ENCODE data around the gene SYCP1.
"Not testable (repeated sequence)": the region's sequence is repeated elsewhere in the genome, so short reads cannot be mapped to it uniquely, and the experiment has no call there.

The SYCP1 gene, protein sequence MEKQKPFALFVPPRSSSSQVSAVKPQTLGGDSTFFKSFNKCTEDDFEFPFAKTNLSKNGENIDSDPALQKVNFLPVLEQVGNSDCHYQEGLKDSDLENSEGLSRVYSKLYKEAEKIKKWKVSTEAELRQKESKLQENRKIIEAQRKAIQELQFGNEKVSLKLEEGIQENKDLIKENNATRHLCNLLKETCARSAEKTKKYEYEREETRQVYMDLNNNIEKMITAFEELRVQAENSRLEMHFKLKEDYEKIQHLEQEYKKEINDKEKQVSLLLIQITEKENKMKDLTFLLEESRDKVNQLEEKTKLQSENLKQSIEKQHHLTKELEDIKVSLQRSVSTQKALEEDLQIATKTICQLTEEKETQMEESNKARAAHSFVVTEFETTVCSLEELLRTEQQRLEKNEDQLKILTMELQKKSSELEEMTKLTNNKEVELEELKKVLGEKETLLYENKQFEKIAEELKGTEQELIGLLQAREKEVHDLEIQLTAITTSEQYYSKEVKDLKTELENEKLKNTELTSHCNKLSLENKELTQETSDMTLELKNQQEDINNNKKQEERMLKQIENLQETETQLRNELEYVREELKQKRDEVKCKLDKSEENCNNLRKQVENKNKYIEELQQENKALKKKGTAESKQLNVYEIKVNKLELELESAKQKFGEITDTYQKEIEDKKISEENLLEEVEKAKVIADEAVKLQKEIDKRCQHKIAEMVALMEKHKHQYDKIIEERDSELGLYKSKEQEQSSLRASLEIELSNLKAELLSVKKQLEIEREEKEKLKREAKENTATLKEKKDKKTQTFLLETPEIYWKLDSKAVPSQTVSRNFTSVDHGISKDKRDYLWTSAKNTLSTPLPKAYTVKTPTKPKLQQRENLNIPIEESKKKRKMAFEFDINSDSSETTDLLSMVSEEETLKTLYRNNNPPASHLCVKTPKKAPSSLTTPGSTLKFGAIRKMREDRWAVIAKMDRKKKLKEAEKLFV

GRCh38 chr1:114854693-114855320, at the start of gene SYCP1:
Gene SYCP1, plus strand, starts transcription at chr1:114854863. Its CDS starts 602 bp downstream, at chr1:114855465.
- peaks cover 6% of the 10 kb centered on the region; the same call in 1 of the 2 replicates for H3K27me3 ChIP-seq (ENCODE audit: low read depth)
- no peaks in the 10 kb centered on the region for H3K9me3 ChIP-seq
- in situ Hi-C loops (cut with MboI; ENCODE audit: low sequenced_read_pairs) = loop anchor here (25.0 kb wide), 1 partner anchor 107 kb away; no protein-coding TSS in a partner anchor
- no peak for DNase-seq (ENCODE audit: low spot score in 2 of 2)
- H3K36me3 ChIP-seq (replicated peaks) = no peaks in the 10 kb centered on the region
- H3K4me3 ChIP-seq = no peak within 1 kb of the TSS
- no peaks in the 10 kb centered on the region for H3K4me1 ChIP-seq

DNA sequence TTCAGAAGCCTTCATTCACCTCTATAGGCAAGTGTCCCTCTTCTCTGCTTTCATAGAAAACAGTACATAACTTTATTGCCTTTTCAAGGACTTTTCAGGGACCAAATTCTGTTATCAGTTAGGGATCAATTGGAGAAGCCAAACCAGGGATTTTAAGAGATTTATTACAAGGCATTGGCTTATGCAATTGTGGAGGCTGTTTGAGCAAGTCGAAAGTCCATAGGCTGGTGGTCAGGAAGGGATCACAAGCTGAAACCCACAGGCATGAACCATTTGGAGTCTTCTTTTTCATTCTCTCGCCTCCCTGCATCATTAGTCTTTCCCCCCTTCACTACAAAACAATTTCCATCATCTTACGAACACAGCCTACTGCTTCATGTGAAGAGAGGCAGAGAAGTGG, 34.8 kb upstream of the SYCP1 start:
- Histone ChIP-seq H3K4me3 (no peak overlapping the region), H3K4me1 (no peaks in the 10 kb centered on the region), H3K27me3 (ENCODE audit: low read depth) (no peaks in the 10 kb centered on the region; the same call in 1 of the 2 replicates), H3K36me3 (replicated peaks) (no peaks in the 10 kb centered on the region), H3K9me3 (no peaks in the 10 kb centered on the region)
- DNase-seq (ENCODE audit: low spot score in 2 of 2) = no peak
- in situ Hi-C loops (cut with MboI; ENCODE audit: low sequenced_read_pairs) = no loop called here

DNA sequence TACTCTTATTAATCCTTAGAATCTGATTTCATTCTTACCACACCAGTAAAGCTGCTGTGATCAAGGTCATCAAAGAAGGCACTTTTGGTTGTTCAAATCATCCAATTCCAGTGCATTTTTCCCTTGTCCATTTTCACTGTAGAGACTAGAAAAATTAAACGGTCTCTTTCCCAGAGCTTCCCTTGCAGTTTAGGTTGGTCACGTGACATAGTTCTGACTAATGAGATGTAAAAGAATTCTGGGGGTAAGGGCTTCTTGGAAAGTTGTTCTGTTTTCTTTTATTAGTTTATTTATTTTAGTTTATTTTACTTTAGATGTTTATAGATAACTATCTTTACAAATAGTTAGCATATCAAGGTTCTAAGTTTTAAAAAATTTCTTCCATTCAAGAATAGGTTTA, 34.3 kb upstream of the SYCP1 start:
- DNase-seq (ENCODE audit: low spot score in 2 of 2) = no peak
- in situ Hi-C loops (cut with MboI; ENCODE audit: low sequenced_read_pairs) = no loop called here

GRCh38 chr1:114821978-114822377, 32.7 kb upstream of the SYCP1 start:
- Histone ChIP-seq H3K9me3 (no peaks in the 10 kb centered on the region), H3K4me1 (no peaks in the 10 kb centered on the region), H3K27me3 (ENCODE audit: low read depth) (no peaks in the 10 kb centered on the region; the same call in 1 of the 2 replicates), H3K4me3 (no peak overlapping the region), H3K36me3 (replicated peaks) (no peaks in the 10 kb centered on the region)
- DNase-seq (ENCODE audit: low spot score in 2 of 2) = no peak
- in situ Hi-C loops (cut with MboI; ENCODE audit: low sequenced_read_pairs) = no loop called here

More for the DNA sequence above, 34.3 kb upstream of the SYCP1 start:
- Histone ChIP-seq H3K27me3 (ENCODE audit: low read depth) (no peaks in the 10 kb centered on the region; the same call in 1 of the 2 replicates), H3K36me3 (replicated peaks) (no peaks in the 10 kb centered on the region), H3K4me1 (no peaks in the 10 kb centered on the region), H3K9me3 (no peaks in the 10 kb centered on the region), H3K4me3 (no peak overlapping the region)

- in situ Hi-C loops (cut with MboI; ENCODE audit: low sequenced_read_pairs) = no loop called here
- H3K9me3 ChIP-seq = no peaks in the 10 kb centered on the region
- no peak overlapping the region for H3K4me3 ChIP-seq
- no peaks in the 10 kb centered on the region for H3K36me3 ChIP-seq (replicated peaks)
- DNase-seq (ENCODE audit: low spot score in 2 of 2) = no peak
- H3K27me3 ChIP-seq (ENCODE audit: low read depth) = no peaks in the 10 kb centered on the region
- no peaks in the 10 kb centered on the region for H3K4me1 ChIP-seq
Measured at GRCh38 chr1:114828251-114828650, 26.4 kb upstream of the SYCP1 start.

DNA sequence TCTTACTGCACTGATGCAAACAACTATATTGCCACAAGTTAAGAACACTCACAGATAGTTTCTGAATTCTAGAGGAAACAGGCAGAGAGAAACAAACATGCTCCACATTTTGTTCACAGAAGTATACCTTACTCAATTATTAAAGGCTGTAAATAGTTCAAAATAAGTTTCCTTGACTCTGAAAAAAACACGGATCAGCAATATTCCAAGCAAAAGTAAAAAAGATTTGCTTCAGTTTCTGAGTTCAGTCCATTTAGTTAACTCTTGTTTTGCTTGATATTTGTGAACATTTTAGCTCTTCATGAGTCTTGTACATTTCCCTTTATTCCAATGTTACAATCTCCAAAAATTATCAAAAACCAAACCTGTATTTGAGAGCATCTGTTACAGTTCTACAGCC, 24.6 kb upstream of the SYCP1 start:
- H3K27me3 ChIP-seq (ENCODE audit: low read depth); DNase-seq (ENCODE audit: low spot score in 2 of 2); in situ Hi-C loops (cut with MboI; ENCODE audit: low sequenced_read_pairs): not testable (repeated sequence)

GRCh38 chr1:114831276-114831994, 23.2 kb upstream of the SYCP1 start:
- in situ Hi-C loops (cut with MboI; ENCODE audit: low sequenced_read_pairs) = no loop called here
- Histone ChIP-seq H3K27me3 (ENCODE audit: low read depth) (0 out of 2 replicates have a peak, but pooled peaks cover 2% of the 10 kb centered on the region), H3K36me3 (replicated peaks) (no peaks in the 10 kb centered on the region), H3K4me1 (no peaks in the 10 kb centered on the region), H3K9me3 (no peaks in the 10 kb centered on the region), H3K4me3 (no peak overlapping the region)
- peak in 1 of 2 experiments; percentile 13 for DNase-seq (ENCODE audit: low spot score in 2 of 2)

More for the DNA sequence above, 24.6 kb upstream of the SYCP1 start:
- not testable (repeated sequence) for H3K36me3 ChIP-seq (replicated peaks); H3K4me3 ChIP-seq; H3K4me1 ChIP-seq; H3K9me3 ChIP-seq

DNA sequence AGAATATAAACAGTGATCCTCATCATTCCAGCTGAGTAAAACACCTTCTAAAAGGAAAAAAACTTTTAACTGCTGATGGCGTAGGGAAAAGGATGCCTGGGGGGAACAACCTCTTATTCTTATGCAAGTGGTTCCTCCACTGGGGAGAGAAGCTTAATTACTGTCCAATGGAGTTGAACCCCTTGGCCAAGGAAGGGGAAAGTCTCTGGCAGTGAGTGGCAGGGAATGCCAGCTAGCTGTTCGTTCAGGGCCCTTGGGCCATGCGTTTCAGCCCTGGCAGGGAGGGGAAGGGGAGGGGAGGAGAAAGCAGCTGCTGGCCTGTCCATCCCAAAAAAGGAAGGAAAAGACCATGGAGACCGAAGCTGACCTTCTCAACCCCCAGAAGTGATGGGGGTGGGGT, 22.6 kb upstream of the SYCP1 start:
- in situ Hi-C loops (cut with MboI; ENCODE audit: low sequenced_read_pairs) = no loop called here
- Histone ChIP-seq H3K4me3 (no peak overlapping the region), H3K27me3 (ENCODE audit: low read depth) (0 out of 2 replicates have a peak, but pooled peaks cover 2% of the 10 kb centered on the region), H3K9me3 (no peaks in the 10 kb centered on the region), H3K36me3 (replicated peaks) (no peaks in the 10 kb centered on the region), H3K4me1 (no peaks in the 10 kb centered on the region)
- DNase-seq (ENCODE audit: low spot score in 2 of 2) = peak; percentile 15 to 24

DNA sequence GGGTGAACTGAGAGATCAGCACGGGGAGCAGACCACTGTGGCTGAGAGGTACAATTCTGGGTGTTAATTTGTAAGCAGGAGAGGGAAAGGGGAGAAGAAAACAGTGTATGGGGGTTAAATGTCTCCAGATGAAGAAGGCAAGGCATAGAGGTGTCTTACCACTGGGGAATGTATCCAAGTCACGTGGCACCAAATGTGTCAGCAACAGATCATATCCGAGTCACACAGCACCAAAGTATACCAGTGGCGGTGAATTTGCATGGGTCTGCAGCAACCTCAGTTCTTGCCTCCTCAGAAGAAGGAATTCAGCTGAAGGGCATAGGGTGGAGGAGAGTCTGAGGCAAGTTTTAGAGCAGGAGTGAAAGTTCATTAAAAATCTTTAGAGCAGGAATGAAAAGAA, 21.2 kb upstream of the SYCP1 start:
- in situ Hi-C loops (cut with MboI; ENCODE audit: low sequenced_read_pairs) = no loop called here
- Histone ChIP-seq H3K9me3 (no peaks in the 10 kb centered on the region), H3K4me1 (no peaks in the 10 kb centered on the region), H3K36me3 (replicated peaks) (no peaks in the 10 kb centered on the region), H3K27me3 (ENCODE audit: low read depth) (peaks cover 6% of the 10 kb centered on the region; the same call in 1 of the 2 replicates), H3K4me3 (no peak overlapping the region)
- DNase-seq (ENCODE audit: low spot score in 2 of 2) = no peak

- Histone ChIP-seq H3K4me3 (no peak overlapping the region), H3K4me1 (no peaks in the 10 kb centered on the region), H3K36me3 (replicated peaks) (no peaks in the 10 kb centered on the region), H3K9me3 (no peaks in the 10 kb centered on the region), H3K27me3 (ENCODE audit: low read depth) (peaks cover 24% of the 10 kb centered on the region)
- DNase-seq (ENCODE audit: low spot score in 2 of 2) = no peak
- in situ Hi-C loops (cut with MboI; ENCODE audit: low sequenced_read_pairs) = no loop called here
Measured at GRCh38 chr1:114844270-114844669, 10.4 kb upstream of the SYCP1 start.

DNA sequence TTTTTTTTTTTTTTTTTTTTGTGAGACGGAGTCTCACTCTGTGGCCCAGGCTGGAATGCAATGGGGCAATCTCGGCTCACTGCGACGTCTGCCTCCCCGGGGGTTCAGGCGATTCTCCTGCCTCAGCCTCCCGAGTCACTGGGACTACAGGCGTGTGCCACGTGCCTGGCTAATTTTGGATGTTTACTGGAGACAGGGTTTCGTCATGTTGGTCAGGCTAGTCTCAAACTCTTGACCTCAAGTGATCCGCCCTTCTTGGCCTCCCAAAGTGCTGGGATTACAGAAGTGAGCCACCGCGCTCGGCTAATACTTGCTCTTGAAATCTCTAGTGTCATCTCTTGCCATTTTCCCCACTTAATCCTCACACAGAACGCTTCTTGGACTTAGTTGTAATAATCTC, 1.1 kb upstream of the SYCP1 start:
- peaks cover 6% of the 10 kb centered on the region; the same call in 1 of the 2 replicates for H3K27me3 ChIP-seq (ENCODE audit: low read depth)
- in situ Hi-C loops (cut with MboI; ENCODE audit: low sequenced_read_pairs) = loop anchor here (25.0 kb wide), 1 partner anchor 109 kb away; no protein-coding TSS in a partner anchor
- no peaks in the 10 kb centered on the region for H3K36me3 ChIP-seq (replicated peaks)
- H3K4me1 ChIP-seq = no peaks in the 10 kb centered on the region
- H3K9me3 ChIP-seq = no peaks in the 10 kb centered on the region
- no peak for DNase-seq (ENCODE audit: low spot score in 2 of 2)
- H3K4me3 ChIP-seq = no peak overlapping the region

DNA sequence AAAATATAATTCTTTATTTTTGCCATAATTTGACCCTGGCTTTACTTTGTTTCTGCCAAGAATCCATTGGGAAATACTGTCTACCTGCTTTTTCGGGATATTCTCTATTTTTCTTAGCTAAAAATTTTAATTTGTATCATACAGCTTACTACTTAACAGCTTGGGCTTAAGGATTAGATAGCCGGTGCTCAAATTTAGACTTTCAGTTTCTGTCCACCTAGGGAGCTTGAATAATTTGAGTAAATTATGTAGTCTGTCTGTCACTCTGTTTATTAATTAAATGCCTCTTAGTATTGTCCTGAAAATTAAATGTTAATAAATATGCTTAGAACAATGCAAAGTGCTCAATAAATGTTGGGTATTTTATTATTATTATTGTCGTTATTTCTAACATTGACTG, 6.7 kb downstream of the SYCP1 start:
- DNase-seq (ENCODE audit: low spot score in 2 of 2) = no peak
- H3K27me3 ChIP-seq (ENCODE audit: low read depth) = 0 out of 2 replicates have a peak, but pooled peaks cover 6% of the 10 kb centered on the region
- no peaks in the 10 kb centered on the region for H3K9me3 ChIP-seq
- no peaks in the 10 kb centered on the region for H3K36me3 ChIP-seq (replicated peaks)
- H3K4me1 ChIP-seq = no peaks in the 10 kb centered on the region
- in situ Hi-C loops (cut with MboI; ENCODE audit: low sequenced_read_pairs) = loop anchor here (25.0 kb wide), 1 partner anchor 101 kb away; no protein-coding TSS in a partner anchor
- H3K4me3 ChIP-seq = no peak overlapping the region

Data from HAP-1 (cell line).